PC-3 (cell line): ENCODE data around the gene ACBD6. TPM values are rescaled to one million over a fixed set of nuclear protein-coding genes. Genes with fewer than 3 reads are reported as not detected.
A peak's percentile ranks its signal among the peaks of the same experiment; 100 is the strongest.

Source experiments
- ATAC-seq: fragments of 200-7000 bp; cut with Tn5 transposase; 2 replicates; pipeline ENCODE4 v1.9.1; 2020; ENCODE audit warnings: mild to moderate bottlenecking, moderate library complexity
- BruUV-seq: library from RNA; stranded (reverse); fragments of 400-500 nt; replicated peaks from 2 replicates; lab custom pipeline; 2021; lab: Mats Ljungman, UMichigan
- CTCF ChIA-PET: fragments of 300-600 bp; sonication (Branson Sonifier 250); formaldehyde crosslinking; loops from one replicate; lab custom pipeline; 2022; ENCODE audit warnings: antibody characterized with exemption; lab: Charles Lee
- POLR2A ChIA-PET: fragments of 300-600 bp; sonication (Branson Sonifier 250); formaldehyde crosslinking; loops from one replicate; lab custom pipeline; 2022; ENCODE audit warnings: antibody characterized with exemption; ENCODE audit not compliant: unreplicated experiment; lab: Charles Lee
- DNase-seq: peaks from one replicate; pipeline ENCODE4 v3.0.0-alpha.2; 2015
- H2AFZ ChIP-seq: fragments of 300-600 bp; sonication (generic); 2 replicates; pipeline ENCODE4 v1.6.0; 2016; ENCODE audit warnings: antibody characterized with exemption, low read length
- H3F3A ChIP-seq: fragments of 300-600 bp; sonication (generic); one replicate; pipeline ENCODE4 v1.6.0; 2017; ENCODE audit warnings: antibody characterized with exemption, low read length, control low read depth, mild to moderate bottlenecking; ENCODE audit not compliant: unreplicated experiment
- H3K27ac ChIP-seq: fragments of 300-600 bp; sonication (generic); 2 replicates; pipeline ENCODE4 v1.5.1; 2016; ENCODE audit warnings: mild to moderate bottlenecking, low read length
- H3K27me3 ChIP-seq: fragments of 300-600 bp; sonication (generic); 2 replicates; pipeline ENCODE4 v1.6.1; 2016; ENCODE audit warnings: low read length, mixed read lengths
- H3K36me3 ChIP-seq: fragments of 300-600 bp; sonication (generic); 2 replicates; pipeline ENCODE4 v1.6.1; 2016; ENCODE audit warnings: low read depth, mixed run types, low read length, mixed read lengths
- H3K4me1 ChIP-seq: fragments of 300-600 bp; sonication (generic); 2 replicates; pipeline ENCODE4 v1.5.1; 2016; ENCODE audit warnings: low read length; ENCODE audit not compliant: insufficient read depth
- H3K4me2 ChIP-seq: fragments of 300-600 bp; sonication (generic); 2 replicates; pipeline ENCODE4 v1.6.0; 2016; ENCODE audit warnings: low read length
- H3K4me3 ChIP-seq: fragments of 300-600 bp; sonication (generic); 2 replicates; pipeline ENCODE4 v1.5.1; 2016; ENCODE audit warnings: mild to moderate bottlenecking, low read length, mixed read lengths
- H3K79me2 ChIP-seq: fragments of 300-600 bp; sonication (generic); 2 replicates; pipeline ENCODE4 v1.6.1; 2017; ENCODE audit warnings: low read length, mixed read lengths
- H3K9ac ChIP-seq: fragments of 300-600 bp; sonication (generic); 2 replicates; pipeline ENCODE4 v1.6.0; 2016; ENCODE audit warnings: mild to moderate bottlenecking, low read length
- H3K9me2 ChIP-seq: fragments of 300-600 bp; sonication (generic); replicated peaks from 2 replicates; pipeline ENCODE4 v1.6.1; 2016; ENCODE audit warnings: mixed run types, low read length, mixed read lengths
- H3K9me3 ChIP-seq: fragments of 300-600 bp; sonication (generic); 2 replicates; pipeline ENCODE4 v1.6.1; 2016; ENCODE audit warnings: low read length, mixed read lengths
- H4K20me1 ChIP-seq: fragments of 300-600 bp; sonication (generic); 2 replicates; pipeline ENCODE4 v1.6.1; 2016; ENCODE audit warnings: low read length, mixed read lengths
- CTCF ChIP-seq: fragments of 300-600 bp; sonication (generic); conservative IDR thresholded peaks from 2 replicates; pipeline ENCODE4 v1.5.1; 2017; ENCODE audit warnings: antibody characterized with exemption, low read depth, mild to moderate bottlenecking, low read length
- EZH2 ChIP-seq: fragments of 300-600 bp; sonication (generic); IDR thresholded peaks from one replicate; pipeline ENCODE4 v1.6.1; 2017; ENCODE audit warnings: antibody characterized with exemption, mild to moderate bottlenecking, low read length; ENCODE audit not compliant: unreplicated experiment
- EZH2phosphoT487 ChIP-seq: fragments of 300-600 bp; sonication (generic); IDR thresholded peaks from 2 replicates; pipeline ENCODE4 v1.6.1; 2018; ENCODE audit warnings: mild to moderate bottlenecking, antibody characterized with exemption, low read length, borderline replicate concordance
- intact Hi-C: fragments of 100-400 bp; cut with micrococcal nuclease; formaldehyde crosslinking; loops from 2 replicates; pipeline ENCODE4 v1.9.0; 2023
- total RNA-seq: library from RNA; depleted of rRNA; stranded (reverse); fragments of >200 nt; gene quantifications from 2 replicates; pipeline ENCODE4 v1.2.3, GENCODE V29; 2014

Gene ACBD6
- total RNA-seq, 1 experiment from 2014 or later = 43.3 TPM

DNA sequence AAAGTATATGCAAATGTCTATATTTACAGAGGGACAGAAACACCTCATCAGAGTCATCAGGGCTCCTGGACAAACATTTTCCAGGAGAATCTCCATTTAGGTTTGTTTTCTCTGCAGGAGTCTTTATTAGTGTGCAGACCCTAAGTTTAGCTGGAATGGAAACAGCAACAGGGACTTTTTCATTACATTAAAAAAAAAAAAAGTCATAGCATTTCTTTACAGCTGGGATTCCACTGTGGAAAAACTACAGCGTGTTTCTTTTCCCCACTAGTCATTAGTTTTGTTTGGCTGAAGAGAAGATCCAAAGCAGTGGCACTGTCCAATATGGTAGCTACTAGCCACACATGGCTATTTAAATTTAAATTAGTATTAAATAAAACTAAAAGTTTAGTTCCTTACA, 222.7 kb downstream of the ACBD6 start:
- no peaks in the 10 kb centered on the region for H3K27me3 ChIP-seq
- no peaks in the 10 kb centered on the region for H3K9me3 ChIP-seq
- no peak overlapping the region for H3K9ac ChIP-seq
- H3K4me3 ChIP-seq = no peak overlapping the region
- CTCF ChIA-PET = no interaction called here
- no peaks in the 10 kb centered on the region for H3K36me3 ChIP-seq
- ATAC-seq = no peak
- H3K27ac ChIP-seq = 0 out of 2 replicates have a peak overlapping the region, but pooled peaks have one; percentile 23
- BruUV-seq = no TSS peak
- no peak overlapping the region for H2AFZ ChIP-seq
- H4K20me1 ChIP-seq = no peaks in the 10 kb centered on the region
- intact Hi-C loops = loop anchor here (5.0 kb wide), 1 partner anchor 88 kb away; no protein-coding TSS in a partner anchor
- DNase-seq = no peak
- H3K79me2 ChIP-seq = no peaks in the 10 kb centered on the region
- no peaks in the 10 kb centered on the region for H3K9me2 ChIP-seq
- H3K4me1 ChIP-seq = no peaks in the 10 kb centered on the region
- no peak for TF ChIP-seq EZH2phosphoT487
- TF ChIP-seq EZH2 = no peak
- no peak for TF ChIP-seq CTCF
- POLR2A ChIA-PET = no interaction called here
- no peak overlapping the region for H3K4me2 ChIP-seq
- H3F3A ChIP-seq = no peaks in the 10 kb centered on the region

DNA sequence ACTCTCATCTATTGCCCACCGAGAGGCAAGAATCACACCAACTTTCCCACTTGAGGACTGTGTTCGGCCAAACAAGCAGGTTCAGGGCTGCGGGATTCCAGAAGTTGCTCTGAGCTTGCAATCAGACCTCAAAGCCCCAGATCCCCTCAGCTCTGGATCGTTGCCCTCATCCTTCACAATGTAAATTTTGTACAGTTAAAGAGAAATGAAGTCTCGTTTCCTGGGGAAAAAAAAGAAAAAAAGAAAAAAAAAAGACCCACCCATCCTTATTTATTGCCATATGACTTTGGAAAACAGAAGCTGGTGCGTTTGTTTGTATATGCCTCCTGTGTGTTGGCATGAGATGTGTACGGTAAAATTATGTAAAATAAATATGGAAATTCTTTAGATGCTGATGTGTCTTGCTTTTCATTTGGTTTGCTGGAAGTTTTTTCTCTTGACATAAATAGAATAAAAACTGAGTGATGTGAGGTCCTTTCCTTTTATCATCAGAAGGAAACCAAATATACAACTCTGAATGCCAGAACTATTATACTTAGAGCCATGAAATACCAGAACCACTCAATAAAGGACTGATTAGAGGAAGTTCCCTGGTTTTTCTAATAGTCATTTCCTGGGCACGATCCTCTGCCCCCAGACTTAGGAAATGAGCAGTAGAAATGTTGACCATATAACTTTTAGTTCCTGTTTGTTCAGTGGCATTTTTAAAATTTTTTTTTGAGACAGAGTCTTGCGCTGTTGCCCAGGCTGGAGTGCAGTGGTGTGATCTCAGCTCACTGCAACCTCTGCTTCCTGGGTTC, 223.6 kb downstream of the ACBD6 start:
- Histone ChIP-seq H3K27ac (peak overlapping the region; percentile 43), H3K79me2 (no peaks in the 10 kb centered on the region), H3K9me3 (no peaks in the 10 kb centered on the region), H3K9me2 (no peaks in the 10 kb centered on the region), H3K27me3 (no peaks in the 10 kb centered on the region), H4K20me1 (no peaks in the 10 kb centered on the region), H3F3A (no peaks in the 10 kb centered on the region), H2AFZ (no peak overlapping the region), H3K4me2 (no peak overlapping the region), H3K9ac (no peak overlapping the region), H3K36me3 (no peaks in the 10 kb centered on the region), H3K4me1 (no peaks in the 10 kb centered on the region), H3K4me3 (no peak overlapping the region)
- ChIA-PET CTCF (no interaction called here), POLR2A (interaction anchor here (0.6 kb wide), 3 partner anchors 19 to 105 kb away, joined by 4 to 7 read pairs (median 4); no protein-coding TSS in a partner anchor)
- peak; percentile 86 for ATAC-seq
- intact Hi-C loops = loop anchor here (5.0 kb wide), 1 partner anchor 89 kb away; no protein-coding TSS in a partner anchor
- TF ChIP-seq EZH2 (no peak), EZH2phosphoT487 (no peak), CTCF (no peak)
- peak; percentile 23 for DNase-seq
- no TSS peak for BruUV-seq

- no peak overlapping the region for H3K4me2 ChIP-seq
- H3K79me2 ChIP-seq = no peaks in the 10 kb centered on the region
- no peak overlapping the region for H2AFZ ChIP-seq
- no peak overlapping the region for H3K9ac ChIP-seq
- H3K4me3 ChIP-seq = no peak overlapping the region
- BruUV-seq = no TSS peak
- DNase-seq (no peak), ATAC-seq (no peak)
- H3K9me2 ChIP-seq = no peaks in the 10 kb centered on the region
- ChIA-PET POLR2A (no interaction called here), CTCF (no interaction called here)
- TF ChIP-seq EZH2phosphoT487 (no peak), EZH2 (no peak), CTCF (no peak)
- H3K27me3 ChIP-seq = no peaks in the 10 kb centered on the region
- no peaks in the 10 kb centered on the region for H4K20me1 ChIP-seq
- peak overlapping the region; percentile 43 for H3K27ac ChIP-seq
- intact Hi-C loops = loop anchor here (5.0 kb wide), 1 partner anchor 89 kb away; no protein-coding TSS in a partner anchor
- no peaks in the 10 kb centered on the region for H3K9me3 ChIP-seq
- no peaks in the 10 kb centered on the region for H3F3A ChIP-seq
- H3K36me3 ChIP-seq = no peaks in the 10 kb centered on the region
- H3K4me1 ChIP-seq = no peaks in the 10 kb centered on the region
Measured at GRCh38 chr1:180278194-180278515, 224.2 kb downstream of the ACBD6 start.
